Middle frontal gyrus (tissue), 1 donor: ENCODE measurements around the gene DNAH2.

ENCODE experiments used
- DNase-seq: peaks from one replicate; pipeline ENCODE4 v3.0.0-alpha.2; 2015; ENCODE audit warnings: low spot score; ENCODE audit errors: extremely low spot score

Gene DNAH2

GRCh38 chr17:7721612-7722011, 4.1 kb downstream of the DNAH2 start:
- no peak for DNase-seq

- DNase-seq, result no peak
These were observed 10.3 kb downstream of the DNAH2 start for GRCh38 chr17:7727886-7728285.

GRCh38 chr17:7729816-7730215, 12.3 kb downstream of the DNAH2 start:
- DNase-seq, result no peak

DNA sequence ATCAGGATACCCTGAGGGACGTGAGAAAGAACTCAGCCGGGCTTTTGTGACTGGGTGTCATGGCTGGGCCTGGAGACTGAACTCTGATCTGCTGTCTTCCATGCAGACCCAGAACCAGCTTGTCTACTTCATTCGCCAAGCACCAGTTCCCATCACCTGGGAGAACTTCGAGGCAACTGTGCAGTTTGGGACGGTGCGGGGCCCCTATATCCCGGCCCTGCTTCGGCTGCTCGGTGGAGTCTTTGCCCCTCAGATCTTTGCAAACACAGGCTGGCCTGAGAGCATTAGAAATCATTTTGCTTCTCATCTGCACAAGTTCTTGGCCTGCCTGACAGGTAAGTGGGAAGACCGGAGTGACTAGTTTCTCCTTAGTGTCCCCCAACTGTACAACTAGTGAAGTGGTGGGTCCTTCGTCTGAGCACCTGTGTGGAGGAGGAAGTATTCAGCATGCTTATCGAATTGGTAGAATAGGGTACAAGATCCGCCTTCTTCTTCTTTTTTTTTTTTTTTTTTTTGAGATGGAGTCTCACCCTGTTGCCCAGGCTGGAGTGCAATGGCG, 15.5 kb downstream of the DNAH2 start:
- no peak for DNase-seq

DNA sequence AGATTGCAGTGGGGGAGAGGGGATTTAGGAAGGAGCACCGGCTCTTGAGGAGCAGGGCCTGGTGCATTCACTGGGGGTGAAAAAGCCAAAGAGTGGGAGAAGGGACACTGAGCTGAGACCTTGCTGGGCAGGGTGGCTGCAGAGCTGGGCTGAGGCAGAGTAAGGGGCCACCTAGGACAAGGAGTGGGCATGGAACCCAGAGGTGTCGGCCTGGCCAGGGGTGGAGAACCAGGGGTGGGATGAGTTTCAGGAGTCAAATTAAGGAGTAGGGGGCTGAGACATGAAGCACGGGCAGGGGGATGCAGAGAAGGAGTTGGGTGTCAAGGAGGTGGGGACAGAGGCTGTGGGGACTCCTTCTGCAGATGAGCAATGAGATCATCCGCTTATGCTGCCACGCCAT, 20.1 kb downstream of the DNAH2 start:
- no peak for DNase-seq

GRCh38 chr17:7739746-7740145, 22.2 kb downstream of the DNAH2 start:
- DNase-seq, result no peak

DNA sequence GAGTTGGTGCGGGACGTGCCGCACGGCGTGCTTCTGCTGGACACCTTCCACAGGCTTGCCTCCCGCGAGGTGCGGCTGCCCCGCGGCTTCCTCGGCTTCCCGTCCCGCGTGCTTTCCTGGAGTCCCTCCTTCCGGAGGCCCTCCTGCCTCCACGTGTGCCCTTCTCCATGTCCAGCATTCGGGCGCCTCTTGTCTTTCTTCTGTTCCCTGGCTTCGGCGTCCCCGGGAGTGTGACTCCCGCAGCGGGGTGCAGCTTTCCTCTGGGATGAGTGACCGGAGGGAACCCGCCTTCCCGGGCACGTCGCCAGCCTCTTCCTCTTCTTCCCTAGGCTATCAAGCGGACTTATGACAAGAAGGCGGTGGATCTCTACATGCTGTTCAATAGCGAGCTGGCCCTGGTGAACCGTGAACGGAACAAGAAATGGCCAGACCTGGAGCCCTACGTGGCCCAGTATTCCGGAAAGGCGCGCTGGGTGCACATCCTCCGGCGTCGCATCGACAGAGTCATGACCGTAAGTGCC, 23.0 kb downstream of the DNAH2 start:
- no peak for DNase-seq

DNA sequence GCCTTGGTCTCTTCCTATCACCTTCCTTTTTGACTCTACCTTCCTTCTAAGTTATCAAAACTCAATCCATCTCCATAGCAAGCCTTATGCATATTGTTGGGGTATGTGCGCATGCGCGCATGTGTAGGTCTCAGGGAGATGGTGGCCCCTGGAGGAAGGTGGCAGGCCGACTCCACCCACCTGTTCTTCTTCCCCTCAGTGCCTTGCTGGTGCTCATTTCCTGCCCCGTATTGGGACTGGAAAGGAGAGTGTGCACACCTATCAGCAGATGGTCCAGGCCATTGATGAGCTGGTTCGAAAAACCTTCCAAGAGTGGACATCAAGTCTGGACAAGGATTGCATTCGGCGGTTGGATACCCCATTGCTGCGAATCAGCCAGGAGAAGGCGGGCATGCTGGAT, 25.2 kb downstream of the DNAH2 start:
- no peak for DNase-seq

- DNase-seq, result no peak
These were observed 26.9 kb downstream of the DNAH2 start for GRCh38 chr17:7744416-7744815.

- DNase-seq, result no peak
These were observed 28.4 kb downstream of the DNAH2 start for GRCh38 chr17:7745748-7746470.

GRCh38 chr17:7747635-7748071, 30.1 kb downstream of the DNAH2 start:
- no peak for DNase-seq

DNA sequence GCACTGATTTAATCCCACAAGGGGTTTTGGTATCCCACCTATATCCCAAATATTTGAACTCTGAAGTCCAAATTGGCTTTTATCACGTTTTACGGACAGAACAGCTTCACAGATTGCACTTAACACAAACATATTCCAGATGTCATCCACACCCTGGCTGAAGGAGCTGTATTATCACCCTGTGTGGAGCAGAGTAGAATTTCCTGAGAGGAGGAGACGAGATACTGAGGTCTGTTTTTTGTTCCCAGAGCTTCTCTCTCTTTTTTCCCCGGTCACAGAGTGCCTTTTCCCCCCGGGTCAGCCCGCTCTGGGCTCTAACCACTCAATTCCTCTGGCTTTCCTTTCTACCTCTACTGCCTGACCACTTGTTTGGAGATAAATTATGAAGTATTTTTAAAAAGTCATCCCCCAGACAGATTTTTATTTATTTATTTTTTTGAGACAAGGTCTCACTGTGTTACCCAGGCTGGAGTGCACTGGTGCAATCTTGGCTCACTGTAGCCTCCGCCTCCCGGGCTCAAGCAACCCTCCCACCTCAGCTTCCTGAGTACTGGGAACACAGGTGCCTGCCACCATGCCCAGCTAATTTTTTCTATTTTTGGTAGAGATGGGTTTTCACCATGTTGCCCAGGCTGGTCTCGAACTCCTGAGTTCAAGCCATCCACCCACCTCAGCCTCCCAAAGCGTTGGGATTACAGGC, 30.7 kb downstream of the DNAH2 start:
- DNase-seq, result no peak

GRCh38 chr17:7750321-7750821, 32.8 kb downstream of the DNAH2 start:
- DNase-seq, result peak; percentile 32

DNA sequence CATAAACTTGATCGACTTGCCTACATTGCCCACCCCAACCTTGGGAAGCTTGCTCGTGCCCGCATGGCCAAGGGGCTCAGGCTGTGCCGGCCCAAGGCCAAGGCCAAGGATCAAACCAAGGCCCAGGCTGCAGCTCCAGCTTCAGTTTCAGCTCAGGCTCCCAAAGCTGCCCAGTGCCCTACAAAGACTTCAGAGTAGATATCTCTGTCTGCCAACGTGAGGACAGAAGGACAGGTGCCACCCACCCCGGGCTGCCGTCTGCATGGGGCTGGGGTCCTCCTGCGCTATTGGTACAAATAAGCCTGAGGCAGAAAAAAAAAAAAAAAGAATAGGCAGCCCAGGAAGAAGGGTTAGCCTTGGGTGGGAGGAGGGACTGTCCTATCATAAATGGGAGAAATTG, 37.1 kb downstream of the DNAH2 start:
- DNase-seq, result no peak

- no peak for DNase-seq
These were observed 37.7 kb downstream of the DNAH2 start for GRCh38 chr17:7755095-7755890.

GRCh38 chr17:7756968-7757367, 39.4 kb downstream of the DNAH2 start:
- DNase-seq, result no peak

- no peak for DNase-seq
These were observed 46.4 kb downstream of the DNAH2 start for GRCh38 chr17:7763919-7764318.

DNA sequence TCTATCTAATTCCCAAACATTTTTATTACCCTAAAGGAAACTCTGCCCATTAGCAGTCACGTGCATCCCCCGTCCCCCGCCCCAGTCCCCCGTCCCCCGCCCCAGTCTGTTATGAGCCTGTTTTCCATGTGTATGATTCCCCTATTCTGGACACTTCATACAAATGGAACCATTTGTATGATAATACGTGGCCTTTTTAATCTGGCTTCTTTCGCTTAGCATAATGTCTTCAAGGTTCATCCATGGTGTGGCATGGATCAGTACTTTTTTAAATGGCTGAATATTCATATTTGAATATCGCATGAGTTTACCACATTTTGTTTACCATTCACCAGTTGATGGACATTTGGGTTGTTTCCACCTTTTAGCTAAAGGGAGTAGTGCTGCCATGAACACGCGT, 49.5 kb downstream of the DNAH2 start:
- DNase-seq, result no peak

GRCh38 chr17:7767405-7768021, 50.0 kb downstream of the DNAH2 start:
- no peak for DNase-seq

DNA sequence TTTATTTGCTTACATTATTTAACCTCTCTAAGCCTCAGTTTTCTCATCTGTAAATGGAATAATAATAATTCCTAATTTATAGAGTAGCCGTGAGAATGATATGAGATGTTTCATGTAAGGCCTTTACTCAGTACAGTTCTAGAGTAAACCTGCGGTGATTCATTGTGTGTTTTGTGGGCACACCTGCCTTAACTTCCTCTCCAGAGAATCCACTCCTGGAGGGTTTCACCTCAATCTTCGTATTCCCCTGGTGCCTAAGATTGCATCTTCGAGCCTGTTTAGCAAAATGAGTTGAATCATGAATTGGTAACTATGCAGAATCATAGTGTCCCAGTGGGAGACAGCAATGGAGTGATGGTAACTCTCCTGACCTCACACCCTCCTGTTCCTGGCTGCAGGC, 52.3 kb downstream of the DNAH2 start:
- no peak for DNase-seq

DNA sequence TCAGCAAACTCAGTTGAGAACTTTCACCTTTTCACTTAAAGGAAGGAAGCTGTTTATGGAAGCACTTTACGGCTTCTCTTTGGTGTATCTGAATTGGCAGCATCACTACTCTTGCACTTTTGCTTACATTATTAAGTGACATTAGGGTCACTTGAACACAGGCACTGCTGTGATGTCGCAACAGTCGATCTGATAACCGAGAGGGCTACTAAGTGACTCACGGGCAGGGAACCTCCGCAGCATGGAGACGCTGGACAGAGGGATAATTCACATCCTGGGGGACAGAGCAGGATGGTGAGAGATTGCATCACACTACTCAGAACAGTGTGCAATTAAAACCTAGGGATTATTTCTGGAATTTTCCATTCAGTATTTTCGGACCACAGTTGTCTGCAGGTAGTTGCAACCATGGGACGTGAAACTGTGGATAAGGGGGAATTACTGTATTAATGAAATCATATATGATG, 56.5 kb downstream of the DNAH2 start:
- DNase-seq, result no peak
